Activated naive CD8-positive, alpha-beta T cell treated with anti-CD3 and anti-CD28 coated beads, Interleukin-2, amount 50 U/mL, for 16 hours (primary cell): ENCODE measurements around the gene STK39.
"Not testable (repeated sequence)": the region's sequence is repeated elsewhere in the genome, so short reads cannot be mapped to it uniquely, and the experiment has no call there.

ENCODE experiments used
- DNase-seq: peaks from one replicate; pipeline ENCODE4 v3.0.0-alpha.2; 2020; ENCODE audit warnings: low read depth, low spot score

STK39 gene

GRCh38 chr2:168090366-168091135 is 156.8 kb downstream of the STK39 start:
- DNase-seq: no peak

GRCh38 chr2:168089200-168089599 is 158.2 kb downstream of the STK39 start:
- no peak for DNase-seq

GRCh38 chr2:168087401-168087800 is 160.0 kb downstream of the STK39 start:
- DNase-seq: no peak

GRCh38 chr2:168086851-168087250 is 160.5 kb downstream of the STK39 start:
- DNase-seq: no peak

- DNase-seq: no peak
Observed at GRCh38 chr2:168085801-168086361, 161.5 kb downstream of the STK39 start.

- DNase-seq: no peak
Observed at GRCh38 chr2:168084288-168084687, 163.1 kb downstream of the STK39 start.

- DNase-seq: not testable (repeated sequence)
Observed at GRCh38 chr2:168081452-168081851, 165.9 kb downstream of the STK39 start.

- DNase-seq: no peak
Observed at GRCh38 chr2:168079236-168079635, 168.2 kb downstream of the STK39 start.

GRCh38 chr2:168076731-168077130 is 170.7 kb downstream of the STK39 start:
- DNase-seq: no peak

- DNase-seq: no peak
Observed at GRCh38 chr2:168075446-168075845, 171.9 kb downstream of the STK39 start.

GRCh38 chr2:168072626-168073303 is 174.6 kb downstream of the STK39 start:
- DNase-seq: no peak

- DNase-seq: no peak
Observed at GRCh38 chr2:168064011-168064998, 183.1 kb downstream of the STK39 start.

- no peak for DNase-seq
Observed at GRCh38 chr2:168062936-168063335, 184.5 kb downstream of the STK39 start.

GRCh38 chr2:168062054-168062453 is 185.3 kb downstream of the STK39 start:
- DNase-seq: no peak

- no peak for DNase-seq
Observed at GRCh38 chr2:168060986-168061750, 186.2 kb downstream of the STK39 start.

- no peak for DNase-seq
Observed at GRCh38 chr2:168059758-168060157, 187.6 kb downstream of the STK39 start.

- no peak for DNase-seq
Observed at GRCh38 chr2:168058675-168059074, 188.7 kb downstream of the STK39 start.

- no peak for DNase-seq
Observed at GRCh38 chr2:168056242-168056787, 191.1 kb downstream of the STK39 start.

- no peak for DNase-seq
Observed at GRCh38 chr2:168054657-168055056, 192.7 kb downstream of the STK39 start.

- no peak for DNase-seq
Observed at GRCh38 chr2:168053676-168054075, 193.7 kb downstream of the STK39 start.

GRCh38 chr2:168052773-168053172 is 194.6 kb downstream of the STK39 start:
- DNase-seq: no peak
